ENCODE data around the gene ST7.
"Not testable (repeated sequence)": the region's sequence is repeated elsewhere in the genome, so short reads cannot be mapped to it uniquely, and the experiment has no call there.

Gene ST7

GRCh38 chr7:117096942-117097341 is 143.6 kb downstream of the ST7 start:
- TF ChIP-seq ZNF274 (IDR thresholded peaks at IDR 0.05; ENCODE audit: low read depth, low read length), result no peak
- H3K4me3 ChIP-seq (ENCODE audit: low read length), result no peak overlapping the region

- H3K4me3 ChIP-seq (ENCODE audit: low read length), result no peak overlapping the region
- TF ChIP-seq ZNF274 (IDR thresholded peaks at IDR 0.05; ENCODE audit: low read depth, low read length), result no peak
These were observed 144.6 kb downstream of the ST7 start for GRCh38 chr7:117097860-117098259.

DNA sequence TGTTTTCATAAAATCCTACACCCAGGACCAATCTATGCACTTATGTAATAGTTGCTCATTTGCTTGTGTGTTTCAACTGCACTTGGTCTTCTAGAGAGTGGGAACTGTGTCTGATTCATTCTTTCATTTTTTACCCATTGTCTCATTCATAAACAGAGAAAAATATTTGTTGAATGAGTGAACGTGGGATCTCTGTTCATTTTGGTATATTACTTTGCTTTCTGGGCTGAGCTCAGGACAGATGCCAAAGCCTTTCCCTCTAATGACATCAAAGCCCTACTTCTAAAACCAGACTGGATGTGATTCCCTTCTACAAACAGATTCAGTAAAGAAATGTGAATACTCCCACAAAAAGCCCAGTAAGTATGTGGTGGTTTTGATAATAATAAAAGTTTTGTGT is 145.2 kb downstream of the ST7 start:
- no peak for TF ChIP-seq ZNF274 (IDR thresholded peaks at IDR 0.05; ENCODE audit: low read depth, low read length)
- H3K4me3 ChIP-seq (ENCODE audit: low read length), result no peak overlapping the region

DNA sequence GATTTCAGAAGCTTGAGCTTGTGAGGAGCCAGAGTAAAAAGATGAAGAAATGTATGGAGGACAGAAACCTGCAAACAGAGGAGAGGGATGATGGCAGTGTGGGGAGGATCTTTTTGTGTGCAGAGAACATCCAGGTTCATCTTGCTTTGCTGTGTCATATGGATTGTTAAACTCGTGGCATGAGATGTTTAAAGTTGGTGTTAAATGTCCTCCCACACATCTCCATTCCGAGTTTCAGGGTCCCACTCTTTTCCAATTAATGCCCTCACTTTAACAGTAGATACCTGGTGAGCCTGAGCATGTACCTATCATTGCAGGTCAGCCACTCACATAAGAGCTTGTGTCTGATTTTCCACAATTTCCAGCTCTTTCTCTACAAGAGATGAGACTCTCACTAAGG is 147.7 kb downstream of the ST7 start:
- TF ChIP-seq ZNF274 (IDR thresholded peaks at IDR 0.05; ENCODE audit: low read depth, low read length), result no peak
- H3K4me3 ChIP-seq (ENCODE audit: low read length), result no peak overlapping the region

DNA sequence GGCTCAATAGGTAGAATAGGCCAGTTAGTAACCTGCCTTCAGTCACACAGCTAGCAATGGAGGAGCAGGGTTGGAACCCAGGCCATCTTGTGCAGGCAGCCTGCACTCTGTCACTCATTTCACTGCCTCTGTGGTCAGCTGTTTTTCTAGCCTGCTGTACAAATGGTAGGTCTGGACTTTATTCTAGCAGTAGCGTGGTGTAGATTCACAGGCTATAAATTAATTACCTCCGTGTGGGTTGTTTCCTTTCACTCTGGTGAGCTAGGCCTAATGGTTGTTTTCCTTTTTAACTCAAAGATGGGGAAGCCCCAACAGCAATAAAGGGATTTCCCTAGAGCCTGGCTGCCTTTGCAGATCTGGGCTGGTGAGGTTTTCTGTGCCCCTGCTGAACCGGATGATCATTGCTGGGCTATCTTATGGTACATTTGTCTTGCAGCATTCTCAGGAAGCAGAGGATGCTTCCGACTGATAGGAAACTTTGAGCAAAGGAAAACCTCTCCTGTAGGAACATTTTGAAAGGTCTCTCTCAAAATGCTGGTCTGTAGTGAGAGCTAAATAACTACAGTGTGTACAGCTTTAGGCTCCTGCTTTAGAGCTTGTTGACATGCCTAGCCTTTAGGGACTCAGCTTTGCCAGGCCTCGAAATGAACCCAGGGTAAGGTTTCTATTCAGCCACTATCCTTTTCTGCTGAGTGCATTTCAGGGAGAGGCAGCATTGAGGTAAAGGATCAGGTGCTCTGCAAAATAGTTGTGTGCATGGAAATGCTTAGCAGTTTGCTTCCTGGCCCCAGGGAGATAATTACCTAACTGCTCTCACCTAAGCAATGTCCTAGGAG is 157.4 kb downstream of the ST7 start:
- TF ChIP-seq ZNF274 (IDR thresholded peaks at IDR 0.05; ENCODE audit: low read depth, low read length), result no peak
- H3K4me3 ChIP-seq (ENCODE audit: low read length), result peak overlapping the region; percentile 41; the same call in 1 of the 2 replicates

GRCh38 chr7:117111535-117111934 is 158.2 kb downstream of the ST7 start:
- H3K4me3 ChIP-seq (ENCODE audit: low read length), result no peak overlapping the region
- TF ChIP-seq ZNF274 (IDR thresholded peaks at IDR 0.05; ENCODE audit: low read depth, low read length), result no peak

GRCh38 chr7:117112640-117113039 is 159.3 kb downstream of the ST7 start:
- TF ChIP-seq ZNF274 (IDR thresholded peaks at IDR 0.05; ENCODE audit: low read depth, low read length), result no peak
- H3K4me3 ChIP-seq (ENCODE audit: low read length), result no peak overlapping the region

DNA sequence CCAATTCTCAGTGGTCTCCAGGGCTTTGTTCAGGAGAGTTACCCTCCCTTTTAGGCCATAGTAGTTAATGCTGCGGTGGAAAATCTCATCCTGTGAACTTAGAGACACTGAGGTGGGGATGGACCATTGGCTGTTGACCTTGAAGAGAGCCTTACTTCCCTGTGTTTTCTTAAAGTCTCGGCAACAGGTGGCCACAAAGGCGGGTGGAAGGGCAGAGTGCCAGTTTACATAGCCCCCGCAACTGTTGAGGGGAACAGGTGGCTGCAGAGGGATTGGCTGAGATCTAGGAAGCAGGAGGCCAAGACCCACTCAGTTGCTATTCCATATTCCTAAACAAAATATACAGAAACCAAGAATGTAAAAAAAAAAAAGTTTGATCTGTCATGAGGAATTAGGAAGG is 160.6 kb downstream of the ST7 start:
- no peak overlapping the region for H3K4me3 ChIP-seq (ENCODE audit: low read length)
- no peak for TF ChIP-seq ZNF274 (IDR thresholded peaks at IDR 0.05; ENCODE audit: low read depth, low read length)

DNA sequence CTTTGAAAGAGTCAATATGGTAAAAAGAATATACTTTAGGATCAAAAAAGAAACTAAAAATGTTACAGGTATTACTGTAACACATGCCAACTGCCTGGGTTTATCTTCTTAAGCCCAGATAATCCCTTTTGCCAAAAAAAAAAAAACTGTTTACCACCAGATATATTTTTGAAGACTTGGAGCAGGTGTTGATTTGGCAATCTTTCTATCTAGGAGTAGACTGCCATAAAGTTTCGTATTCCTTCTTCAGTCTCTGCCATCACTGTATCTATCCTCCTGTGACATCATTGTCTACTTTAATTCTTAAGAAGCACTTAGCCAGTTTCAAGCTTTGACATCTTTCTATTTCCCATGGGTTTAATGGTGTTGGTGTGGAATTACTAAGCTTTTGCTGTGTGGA is 161.0 kb downstream of the ST7 start:
- H3K4me3 ChIP-seq (ENCODE audit: low read length), result no peak overlapping the region
- no peak for TF ChIP-seq ZNF274 (IDR thresholded peaks at IDR 0.05; ENCODE audit: low read depth, low read length)

DNA sequence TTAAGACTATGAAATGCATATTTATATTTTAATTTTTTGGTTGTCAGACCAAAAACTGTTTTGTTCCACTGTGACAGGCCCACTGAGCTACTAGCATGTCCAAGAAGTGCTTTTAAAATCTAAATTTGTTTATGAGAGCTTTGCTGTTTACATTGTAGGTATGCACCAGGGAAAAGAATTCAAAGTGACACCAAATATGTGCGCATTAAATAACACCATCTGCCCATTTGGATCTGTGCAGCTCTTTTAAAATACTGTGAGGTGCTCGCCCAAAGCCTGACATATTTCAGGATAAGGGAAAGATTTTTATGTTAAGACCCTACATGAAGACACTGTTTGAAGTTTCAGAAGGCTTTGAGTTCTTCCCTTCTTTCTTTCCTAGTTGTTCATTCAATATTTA is 162.9 kb downstream of the ST7 start:
- TF ChIP-seq ZNF274 (IDR thresholded peaks at IDR 0.05; ENCODE audit: low read depth, low read length), result no peak
- H3K4me3 ChIP-seq (ENCODE audit: low read length), result no peak overlapping the region

- no peak for TF ChIP-seq ZNF274 (IDR thresholded peaks at IDR 0.05; ENCODE audit: low read depth, low read length)
- no peak overlapping the region for H3K4me3 ChIP-seq (ENCODE audit: low read length)
These were observed 163.9 kb downstream of the ST7 start for GRCh38 chr7:117117172-117117571.

DNA sequence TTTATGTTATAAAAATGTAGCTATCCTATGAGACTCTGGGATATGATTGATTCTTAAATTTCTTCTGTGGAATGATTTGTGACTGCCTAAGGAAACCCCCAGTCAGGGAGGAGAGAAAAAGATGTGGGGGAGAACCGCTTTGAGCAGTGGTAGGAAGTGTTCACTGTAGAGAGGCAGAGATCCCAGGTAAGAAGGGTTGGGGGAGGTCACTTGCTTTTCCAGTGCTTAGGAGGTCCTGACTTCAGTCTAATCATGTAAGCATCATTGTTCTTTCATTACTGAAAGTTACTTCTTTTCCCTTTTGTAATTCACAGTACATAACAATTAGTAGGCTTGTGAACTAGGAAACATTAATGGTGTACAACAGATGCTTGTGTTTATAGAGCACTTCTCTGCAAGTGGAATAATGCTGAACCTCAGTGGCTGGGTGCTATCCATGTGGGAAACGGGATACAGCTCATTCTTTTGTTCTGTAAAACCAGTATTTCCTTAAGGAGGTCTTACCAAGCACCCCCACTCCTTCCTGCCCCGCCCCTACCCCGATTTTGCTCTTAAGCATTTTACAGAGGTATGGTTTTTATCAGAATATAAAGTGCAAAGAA is 165.4 kb downstream of the ST7 start:
- TF ChIP-seq ZNF274 (IDR thresholded peaks at IDR 0.05; ENCODE audit: low read depth, low read length), result no peak
- no peak overlapping the region for H3K4me3 ChIP-seq (ENCODE audit: low read length)

- no peak for TF ChIP-seq ZNF274 (IDR thresholded peaks at IDR 0.05; ENCODE audit: low read depth, low read length)
- H3K4me3 ChIP-seq (ENCODE audit: low read length), result no peak overlapping the region
These were observed 166.1 kb downstream of the ST7 start for GRCh38 chr7:117119192-117119924.

DNA sequence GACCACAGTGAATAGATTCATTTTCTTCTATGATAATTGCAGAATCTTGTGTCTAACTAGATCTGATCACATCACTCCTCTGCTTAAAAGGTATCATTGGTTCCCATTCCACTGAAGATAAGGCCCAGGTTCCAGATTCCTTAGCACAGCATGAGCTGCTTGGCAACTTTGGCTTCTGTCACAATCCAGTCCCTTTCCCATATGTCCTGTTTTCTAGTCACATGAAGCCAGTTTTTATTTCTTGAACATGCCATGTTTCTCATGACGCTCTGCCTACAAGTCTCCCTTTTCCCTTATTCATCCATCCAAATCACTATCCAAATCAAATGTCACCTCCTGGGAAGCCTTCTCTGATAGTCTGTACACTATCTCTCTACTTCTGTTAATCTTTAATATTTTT is 167.0 kb downstream of the ST7 start:
- H3K4me3 ChIP-seq (ENCODE audit: low read length), result not testable (repeated sequence)

DNA sequence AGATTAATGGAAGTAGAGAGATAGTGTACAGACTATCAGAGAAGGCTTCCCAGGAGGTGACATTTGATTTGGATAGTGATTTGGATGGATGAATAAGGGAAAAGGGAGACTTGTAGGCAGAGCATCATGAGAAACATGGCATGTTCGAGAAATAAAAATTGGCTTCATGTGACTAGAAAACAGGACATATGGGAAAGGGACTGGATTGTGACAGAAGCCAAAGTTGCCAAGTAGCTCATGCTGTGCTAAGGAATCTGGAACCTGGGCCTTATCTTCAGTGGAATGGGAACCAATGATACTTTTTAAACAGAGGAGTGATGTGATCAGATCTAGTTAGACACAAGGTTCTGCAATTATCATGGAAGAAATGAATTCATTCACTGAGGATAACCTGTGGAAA is 168.7 kb downstream of the ST7 start:
- not testable (repeated sequence) for H3K4me3 ChIP-seq (ENCODE audit: low read length)
